ENCODE results near the gene ITGA1. TPM values are rescaled to one million over a fixed set of nuclear protein-coding genes. Genes with fewer than 3 reads are reported as not detected.

ITGA1 gene
- total RNA-seq, 2 donors from 2014 or later: 0.33 to 3.5 TPM

GRCh38 chr5:52773342-52773741 is 14.4 kb upstream of the ITGA1 start:
- no peaks in the 10 kb centered on the region for H3K36me3 Mint-ChIP-seq (ENCODE audit: low read depth)
- peaks cover 7% of the 10 kb centered on the region for H3K4me1 Mint-ChIP-seq
- H3K27ac Mint-ChIP-seq: no peak overlapping the region
- TF ChIP-seq CTCF (conservative IDR thresholded peaks at IDR 0.05): no peak
- no peaks in the 10 kb centered on the region for H3K9me3 ChIP-seq (ENCODE audit: control insufficient read depth, low read length)
- no peak overlapping the region for H3K4me3 ChIP-seq (ENCODE audit: low read length)
- no peaks in the 10 kb centered on the region for H3K27me3 ChIP-seq (ENCODE audit: control insufficient read depth, insufficient read depth, low read length, poor library complexity, severe bottlenecking)
- no peak overlapping the region for H3K9ac ChIP-seq (ENCODE audit: extremely low read depth, low read length, poor library complexity, severe bottlenecking)
- WGBS, 2 experiments (ENCODE audit: insufficient coverage in 1 of 2, insufficient read length in 1 of 2): 93 to 100% methylated on average over 1 to 2 of the region's 2 CpGs
- no peaks in the 10 kb centered on the region for H3K9me3 Mint-ChIP-seq
- no peaks in the 10 kb centered on the region for H3K36me3 ChIP-seq (ENCODE audit: control insufficient read depth, insufficient read depth, low read length)
- H3K27me3 Mint-ChIP-seq (ENCODE audit: insufficient read depth): no peaks in the 10 kb centered on the region
- DNase-seq: no peak
- H3K27ac ChIP-seq (ENCODE audit: low read depth, low read length): no peak overlapping the region
- no peak overlapping the region for H3K4me3 Mint-ChIP-seq
- H3K4me1 ChIP-seq (ENCODE audit: control insufficient read depth, insufficient read depth, low read length): no peaks in the 10 kb centered on the region

GRCh38 chr5:52774005-52774410 is 13.7 kb upstream of the ITGA1 start:
- Mint-ChIP-seq H3K27ac (peak overlapping the region; percentile 8), H3K36me3 (ENCODE audit: low read depth) (no peaks in the 10 kb centered on the region), H3K27me3 (ENCODE audit: insufficient read depth) (no peaks in the 10 kb centered on the region), H3K4me3 (no peak overlapping the region), H3K9me3 (no peaks in the 10 kb centered on the region), H3K4me1 (peaks cover 7% of the 10 kb centered on the region)
- Histone ChIP-seq H3K27me3 (ENCODE audit: control insufficient read depth, insufficient read depth, low read length, poor library complexity, severe bottlenecking) (no peaks in the 10 kb centered on the region), H3K27ac (ENCODE audit: low read depth, low read length) (no peak overlapping the region), H3K4me3 (ENCODE audit: low read length) (no peak overlapping the region), H3K36me3 (ENCODE audit: control insufficient read depth, insufficient read depth, low read length) (no peaks in the 10 kb centered on the region), H3K4me1 (ENCODE audit: control insufficient read depth, insufficient read depth, low read length) (no peaks in the 10 kb centered on the region), H3K9me3 (ENCODE audit: control insufficient read depth, low read length) (no peaks in the 10 kb centered on the region), H3K9ac (ENCODE audit: extremely low read depth, low read length, poor library complexity, severe bottlenecking) (no peak overlapping the region)
- no peak for DNase-seq
- 24 to 39% methylated on average over 4 to 5 of the region's 5 CpGs for WGBS, 2 experiments (ENCODE audit: insufficient coverage in 1 of 2, insufficient read length in 1 of 2)
- no peak for TF ChIP-seq CTCF (conservative IDR thresholded peaks at IDR 0.05)

GRCh38 chr5:52776116-52776515 is 11.6 kb upstream of the ITGA1 start:
- no peak overlapping the region for H3K4me3 Mint-ChIP-seq
- Histone ChIP-seq H3K9ac (ENCODE audit: extremely low read depth, low read length, poor library complexity, severe bottlenecking) (no peak overlapping the region), H3K9me3 (ENCODE audit: control insufficient read depth, low read length) (no peaks in the 10 kb centered on the region), H3K4me1 (ENCODE audit: control insufficient read depth, insufficient read depth, low read length) (no peaks in the 10 kb centered on the region), H3K36me3 (ENCODE audit: control insufficient read depth, insufficient read depth, low read length) (no peaks in the 10 kb centered on the region), H3K4me3 (ENCODE audit: low read length) (no peak overlapping the region), H3K27me3 (ENCODE audit: control insufficient read depth, insufficient read depth, low read length, poor library complexity, severe bottlenecking) (no peaks in the 10 kb centered on the region), H3K27ac (ENCODE audit: low read depth, low read length) (no peak overlapping the region)
- peaks cover 7% of the 10 kb centered on the region for H3K4me1 Mint-ChIP-seq
- 91 to 100% methylated on average over 1 to 2 of the region's 2 CpGs for WGBS, 2 experiments (ENCODE audit: insufficient coverage in 1 of 2, insufficient read length in 1 of 2)
- no peaks in the 10 kb centered on the region for H3K27me3 Mint-ChIP-seq (ENCODE audit: insufficient read depth)
- no peaks in the 10 kb centered on the region for H3K36me3 Mint-ChIP-seq (ENCODE audit: low read depth)
- no peak for DNase-seq
- TF ChIP-seq CTCF (conservative IDR thresholded peaks at IDR 0.05): no peak
- no peak overlapping the region for H3K27ac Mint-ChIP-seq
- no peaks in the 10 kb centered on the region for H3K9me3 Mint-ChIP-seq
